ELF-1 (cell line): ENCODE measurements around the gene FUS.
"Not testable (repeated sequence)": the region's sequence is repeated elsewhere in the genome, so short reads cannot be mapped to it uniquely, and the experiment has no call there.

Experiments used
- DNase-seq: peaks from one replicate; pipeline ENCODE4 v3.0.0-alpha.2; 2016; ENCODE audit warnings: low read depth, low spot score

FUS gene

GRCh38 chr16:31186176-31186575 lies 6.2 kb downstream of the FUS start:
- no peak for DNase-seq

DNA sequence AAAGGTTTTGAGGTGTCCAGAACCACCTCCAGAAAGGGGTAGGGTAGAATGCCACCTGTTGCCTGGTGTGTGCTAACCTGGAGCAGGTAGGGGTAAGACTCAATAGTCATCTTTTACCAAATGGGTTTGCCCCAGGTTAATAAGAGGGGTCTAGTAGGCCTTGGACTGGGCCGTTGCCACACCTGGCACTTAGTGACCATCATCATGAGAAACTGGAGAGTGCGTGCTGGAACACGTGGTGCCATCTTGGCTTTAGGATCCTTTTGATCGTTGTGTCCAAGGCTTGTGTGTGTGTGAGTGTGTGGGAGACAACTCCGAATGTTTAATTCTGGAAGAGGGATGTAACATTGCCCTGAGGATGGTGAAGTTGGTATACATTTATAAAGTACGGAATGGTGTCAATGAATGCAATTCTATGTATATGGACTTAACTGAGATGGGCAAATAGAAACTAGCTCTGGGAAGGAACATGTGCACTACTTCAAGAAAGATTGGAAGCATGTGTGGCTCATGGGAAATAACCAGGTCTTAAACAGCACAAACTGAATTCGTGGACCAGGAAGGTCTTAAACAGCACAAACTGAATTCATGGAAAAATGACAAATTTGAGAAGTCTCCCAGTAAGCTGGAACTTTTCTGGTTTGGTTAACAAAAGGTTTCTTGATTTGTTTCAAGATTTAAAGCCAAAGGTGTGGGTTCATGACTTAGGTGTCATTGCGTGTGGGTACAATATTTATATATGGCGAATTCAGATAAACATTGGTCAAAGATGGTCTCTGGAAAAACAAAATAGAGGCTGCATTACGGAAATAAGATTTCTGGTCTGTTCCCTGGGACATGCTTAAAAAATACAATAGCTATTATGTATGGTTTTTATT lies 7.2 kb downstream of the FUS start:
- no peak for DNase-seq

DNA sequence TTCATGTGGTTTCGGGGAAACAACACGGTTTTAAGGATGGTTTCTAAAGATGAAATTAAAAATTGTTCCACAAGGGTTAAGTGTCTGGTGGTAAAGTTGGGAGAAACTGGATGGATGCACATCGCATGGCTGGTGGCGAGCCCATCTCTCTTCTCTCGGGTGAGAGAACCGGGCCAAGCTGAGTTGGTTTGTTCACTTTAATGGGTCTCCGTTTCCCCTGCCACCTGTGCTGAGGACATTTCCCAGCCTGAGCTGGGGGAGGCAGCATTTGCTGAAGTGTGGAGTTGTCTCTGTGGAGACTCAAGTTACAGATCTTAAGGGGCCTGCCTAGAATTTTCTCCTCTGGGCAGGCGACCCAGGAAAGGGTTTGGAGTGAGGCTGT lies 7.9 kb downstream of the FUS start:
- DNase-seq: no peak

GRCh38 chr16:31188450-31189411 lies 8.8 kb downstream of the FUS start:
- no peak for DNase-seq

DNA sequence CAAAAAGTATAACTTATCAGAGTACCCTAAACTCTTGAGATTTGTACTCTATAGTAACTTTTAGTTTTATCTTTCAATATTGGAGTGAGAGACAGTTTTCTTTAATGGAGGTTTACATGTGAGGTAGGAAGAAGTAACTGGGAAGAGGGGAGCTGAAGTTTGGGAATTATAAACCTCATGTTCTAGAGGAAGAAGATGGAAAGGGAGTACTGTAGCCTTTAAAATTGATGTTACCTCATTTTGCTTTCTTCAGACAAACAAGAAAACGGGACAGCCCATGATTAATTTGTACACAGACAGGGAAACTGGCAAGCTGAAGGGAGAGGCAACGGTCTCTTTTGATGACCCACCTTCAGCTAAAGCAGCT lies 9.5 kb downstream of the FUS start:
- no peak for DNase-seq

GRCh38 chr16:31190061-31190460 lies 10.1 kb downstream of the FUS start:
- DNase-seq: no peak

DNA sequence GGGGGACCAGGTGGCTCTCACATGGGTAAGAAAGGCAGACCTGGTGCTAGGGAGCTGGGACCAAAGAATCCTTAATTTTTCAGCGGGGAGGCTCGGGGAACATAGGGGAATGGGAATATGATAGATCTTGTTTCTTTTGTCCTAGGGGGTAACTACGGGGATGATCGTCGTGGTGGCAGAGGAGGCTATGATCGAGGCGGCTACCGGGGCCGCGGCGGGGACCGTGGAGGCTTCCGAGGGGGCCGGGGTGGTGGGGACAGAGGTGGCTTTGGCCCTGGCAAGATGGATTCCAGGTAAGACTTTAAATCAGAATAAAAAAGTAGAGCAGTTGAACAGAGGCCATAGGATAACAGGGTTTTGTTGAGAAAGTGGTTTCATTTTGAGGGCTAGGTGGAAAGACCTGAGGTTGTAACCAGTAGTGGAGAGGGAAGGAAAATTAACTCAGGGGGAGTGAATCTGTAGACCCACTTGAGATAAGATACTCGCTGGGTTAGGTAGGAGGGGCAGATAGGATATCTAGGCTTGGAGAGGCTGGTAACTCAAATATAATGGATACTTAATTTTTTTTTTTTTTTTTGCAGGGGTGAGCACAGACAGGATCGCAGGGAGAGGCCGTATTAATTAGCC lies 11.0 kb downstream of the FUS start:
- no peak for DNase-seq

DNA sequence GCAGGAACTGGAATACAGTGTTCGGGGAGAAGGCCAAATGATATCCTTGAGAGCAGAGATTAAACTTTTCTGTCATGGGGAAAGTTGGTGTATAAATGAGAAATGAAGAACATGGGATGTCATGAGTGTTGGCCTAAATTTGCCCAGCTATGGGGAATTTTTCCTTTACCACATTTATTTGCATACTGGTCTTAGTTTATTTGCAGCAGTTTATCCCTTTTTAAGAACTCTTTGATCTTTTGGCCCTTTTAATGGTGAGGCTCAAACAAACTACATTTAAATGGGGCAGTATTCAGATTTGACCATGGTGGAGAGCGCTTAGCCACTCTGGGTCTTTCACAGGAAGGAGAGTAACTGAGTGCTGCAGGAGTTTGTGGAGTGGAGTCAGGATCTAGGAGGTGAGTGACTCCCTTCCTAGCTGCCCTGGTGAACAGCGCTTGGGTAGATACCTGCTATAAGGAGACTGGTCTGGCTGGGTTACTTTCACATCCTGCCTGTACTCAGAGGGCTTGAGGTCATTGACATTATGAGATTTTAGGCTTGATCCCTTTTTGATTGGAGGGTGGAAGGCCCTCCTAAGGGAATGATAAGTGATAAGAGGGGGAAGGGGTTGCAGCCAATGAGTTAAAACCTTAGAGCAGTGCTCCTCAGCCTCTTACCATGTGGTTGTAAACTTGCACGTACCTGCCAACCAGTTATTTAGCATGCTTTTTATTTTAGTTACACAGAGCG lies 11.9 kb downstream of the FUS start:
- no peak for DNase-seq

GRCh38 chr16:31192856-31193642 lies 13.1 kb downstream of the FUS start:
- no peak for DNase-seq

GRCh38 chr16:31193874-31194273 lies 13.9 kb downstream of the FUS start:
- DNase-seq: no peak

- no peak for DNase-seq
Observed at GRCh38 chr16:31194898-31195297, 15.0 kb downstream of the FUS start.

GRCh38 chr16:31195861-31196260 lies 15.9 kb downstream of the FUS start:
- not testable (repeated sequence) for DNase-seq

DNA sequence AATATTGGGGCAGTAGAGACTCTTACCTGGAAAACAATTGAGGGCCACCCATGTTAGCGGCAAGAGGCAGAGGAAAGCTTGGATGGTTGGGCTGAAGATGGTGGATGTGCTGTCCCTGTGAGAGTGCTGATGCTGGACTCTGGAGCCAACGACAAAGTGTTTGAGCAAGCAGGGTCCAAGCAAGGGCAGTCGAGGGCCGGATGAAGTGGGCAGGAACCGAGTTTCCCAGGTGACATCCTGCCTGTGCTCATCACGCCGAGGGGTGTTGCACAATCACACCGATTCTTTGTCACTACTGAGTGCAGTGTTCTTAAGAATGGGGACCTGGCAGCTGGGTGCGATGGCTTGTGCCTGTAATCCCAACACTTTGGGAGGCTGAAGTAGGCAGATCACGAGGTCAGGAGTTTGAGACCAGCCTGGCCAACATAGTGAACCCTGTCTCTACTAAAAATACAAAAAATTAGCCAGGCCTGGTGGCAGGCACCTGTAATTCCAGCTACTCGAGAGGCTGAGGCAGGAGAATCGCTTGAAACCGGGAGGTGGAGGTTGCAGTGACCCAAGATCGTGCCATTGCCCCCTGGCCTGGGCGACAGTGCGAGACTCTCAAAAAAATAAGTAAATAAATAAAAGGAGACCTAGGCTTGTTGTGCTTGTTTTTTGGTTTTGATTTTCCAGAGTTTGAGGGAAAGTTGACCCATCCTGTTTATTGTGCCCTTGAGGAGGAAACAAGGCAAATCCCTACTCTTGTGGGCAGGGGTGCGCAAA lies 16.6 kb downstream of the FUS start:
- DNase-seq: no peak

GRCh38 chr16:31198207-31198882 lies 18.4 kb downstream of the FUS start:
- DNase-seq: no peak

GRCh38 chr16:31199430-31200041 lies 19.6 kb downstream of the FUS start:
- no peak for DNase-seq

- not testable (repeated sequence) for DNase-seq
Observed at GRCh38 chr16:31200111-31200510, 20.2 kb downstream of the FUS start.

GRCh38 chr16:31200821-31201568 lies 21.1 kb downstream of the FUS start:
- no peak for DNase-seq
